Epithelial cell of proximal tubule (primary cell): ENCODE results near the gene MPP3. TPM values are rescaled to one million over a fixed set of nuclear protein-coding genes. Genes with fewer than 3 reads are reported as not detected.

Experiments used
- DNase-seq: peaks from one replicate; pipeline ENCODE4 v3.0.0-alpha.2; 2011; ENCODE audit warnings: low read depth
- H3K4me3 ChIP-seq: 2 replicates; pipeline ENCODE4 v1.5.1; 2011; ENCODE audit warnings: low read depth, mild to moderate bottlenecking, low read length
- total RNA-seq: library from RNA; depleted of rRNA; stranded (reverse); fragments of >200 nt; gene quantifications from 2 replicates; pipeline ENCODE4 v1.2.3, GENCODE V29; 2015
- TF ChIP-seq, protein P1 (sequence below): conservative IDR thresholded peaks from 2 replicates; pipeline ENCODE4 v1.5.1; 2012; ENCODE audit warnings: low read depth, mild to moderate bottlenecking, low read length

Gene MPP3
- total RNA-seq, 1 donor from 2014 or later, result 10.8 TPM

DNA sequence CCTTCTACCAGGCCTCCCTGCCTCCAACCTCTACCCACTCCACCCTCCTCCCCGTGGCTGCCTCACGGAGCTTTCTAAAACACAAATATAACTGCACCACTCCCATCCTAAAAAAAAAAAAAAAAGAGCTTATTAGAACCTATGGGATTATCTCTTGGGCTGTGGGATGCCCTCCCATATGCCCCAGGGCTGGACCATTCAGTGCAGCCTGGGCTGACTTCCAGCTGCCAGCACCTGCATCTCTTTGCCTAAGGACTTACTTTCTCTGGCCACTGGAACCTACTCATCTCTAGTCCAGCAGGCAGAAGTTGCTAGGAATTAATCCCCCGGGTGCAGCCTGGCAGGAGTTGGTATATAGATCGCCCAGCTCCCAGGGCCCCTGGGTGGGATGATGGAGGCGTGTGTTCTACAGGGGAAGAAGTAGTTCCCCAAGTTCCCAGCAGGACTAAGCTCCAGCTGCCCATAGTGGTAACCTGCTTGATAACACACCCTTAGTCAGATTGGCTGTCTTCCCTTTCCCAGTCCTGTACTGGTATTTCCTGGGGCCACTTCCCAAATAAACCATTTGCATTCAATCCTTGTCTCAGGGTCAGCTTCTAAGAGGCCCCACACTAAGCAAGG, 10.3 kb downstream of the MPP3 start:
- DNase-seq, result no peak
- TF ChIP-seq, protein P1, sequence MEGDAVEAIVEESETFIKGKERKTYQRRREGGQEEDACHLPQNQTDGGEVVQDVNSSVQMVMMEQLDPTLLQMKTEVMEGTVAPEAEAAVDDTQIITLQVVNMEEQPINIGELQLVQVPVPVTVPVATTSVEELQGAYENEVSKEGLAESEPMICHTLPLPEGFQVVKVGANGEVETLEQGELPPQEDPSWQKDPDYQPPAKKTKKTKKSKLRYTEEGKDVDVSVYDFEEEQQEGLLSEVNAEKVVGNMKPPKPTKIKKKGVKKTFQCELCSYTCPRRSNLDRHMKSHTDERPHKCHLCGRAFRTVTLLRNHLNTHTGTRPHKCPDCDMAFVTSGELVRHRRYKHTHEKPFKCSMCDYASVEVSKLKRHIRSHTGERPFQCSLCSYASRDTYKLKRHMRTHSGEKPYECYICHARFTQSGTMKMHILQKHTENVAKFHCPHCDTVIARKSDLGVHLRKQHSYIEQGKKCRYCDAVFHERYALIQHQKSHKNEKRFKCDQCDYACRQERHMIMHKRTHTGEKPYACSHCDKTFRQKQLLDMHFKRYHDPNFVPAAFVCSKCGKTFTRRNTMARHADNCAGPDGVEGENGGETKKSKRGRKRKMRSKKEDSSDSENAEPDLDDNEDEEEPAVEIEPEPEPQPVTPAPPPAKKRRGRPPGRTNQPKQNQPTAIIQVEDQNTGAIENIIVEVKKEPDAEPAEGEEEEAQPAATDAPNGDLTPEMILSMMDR, result no peak
- no peak overlapping the region for H3K4me3 ChIP-seq

DNA sequence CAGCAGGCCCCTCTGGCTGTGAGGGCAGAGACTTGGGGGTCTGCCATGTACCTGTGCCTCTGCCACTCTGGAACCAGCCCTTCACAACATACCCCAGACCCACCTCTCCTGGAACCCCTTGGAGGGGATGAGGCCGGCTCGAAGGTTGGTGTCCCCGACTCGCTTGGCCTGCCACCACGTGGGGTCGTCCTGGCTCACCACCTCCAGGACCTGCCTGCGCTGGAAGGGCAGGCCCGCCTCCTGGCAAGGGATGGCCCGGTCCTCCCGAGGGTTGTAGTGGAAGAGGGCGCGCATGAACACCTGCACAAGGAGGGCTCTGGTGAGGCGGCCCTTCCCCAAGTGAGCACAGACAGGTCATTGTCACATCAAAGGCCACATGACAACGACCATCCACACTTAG, 12.2 kb downstream of the MPP3 start:
- H3K4me3 ChIP-seq, result no peak overlapping the region
- DNase-seq, result no peak
- TF ChIP-seq, protein P1, result no peak

DNA sequence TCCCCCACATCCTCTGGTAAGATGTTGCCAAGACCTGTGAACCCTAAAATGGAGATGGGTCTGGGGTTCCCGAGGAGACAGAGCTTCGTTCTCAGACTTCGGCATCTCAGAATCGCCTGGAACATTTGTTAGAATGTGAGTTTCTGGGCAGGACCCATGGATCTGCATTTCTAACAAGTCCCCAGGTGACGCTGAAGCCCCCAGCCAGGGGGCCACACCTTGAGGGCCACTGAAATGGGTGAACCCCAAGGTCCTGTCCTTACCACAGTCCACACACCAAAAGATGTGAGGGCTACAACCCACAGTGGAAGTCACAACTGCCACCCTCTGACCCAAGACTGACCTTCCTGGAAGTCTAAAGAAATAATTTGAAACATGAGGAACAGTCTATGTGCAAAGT, 14.0 kb downstream of the MPP3 start:
- H3K4me3 ChIP-seq, result no peak overlapping the region
- TF ChIP-seq, protein P1, result no peak
- no peak for DNase-seq

DNA sequence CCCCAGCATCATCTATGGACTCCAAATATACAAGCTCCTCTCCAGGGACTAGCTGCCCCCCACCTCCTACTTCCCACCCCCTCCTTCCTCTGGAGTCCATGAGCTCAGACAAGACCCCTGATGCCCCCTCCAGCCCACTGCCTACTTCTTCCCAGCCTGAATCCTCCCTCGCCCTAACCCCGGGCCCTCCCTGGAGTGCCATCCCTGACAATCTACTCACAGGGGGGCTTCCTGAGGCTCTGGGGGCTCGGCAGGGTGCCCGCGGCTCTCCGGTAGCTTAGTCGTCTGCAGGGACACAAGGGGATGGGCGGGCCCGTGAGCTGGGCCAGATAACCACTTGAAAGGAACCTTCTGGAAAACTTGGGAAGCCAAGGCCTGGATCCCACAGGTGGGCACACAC, 15.1 kb downstream of the MPP3 start:
- TF ChIP-seq, protein P1, result no peak
- H3K4me3 ChIP-seq, result no peak overlapping the region
- DNase-seq, result no peak

DNA sequence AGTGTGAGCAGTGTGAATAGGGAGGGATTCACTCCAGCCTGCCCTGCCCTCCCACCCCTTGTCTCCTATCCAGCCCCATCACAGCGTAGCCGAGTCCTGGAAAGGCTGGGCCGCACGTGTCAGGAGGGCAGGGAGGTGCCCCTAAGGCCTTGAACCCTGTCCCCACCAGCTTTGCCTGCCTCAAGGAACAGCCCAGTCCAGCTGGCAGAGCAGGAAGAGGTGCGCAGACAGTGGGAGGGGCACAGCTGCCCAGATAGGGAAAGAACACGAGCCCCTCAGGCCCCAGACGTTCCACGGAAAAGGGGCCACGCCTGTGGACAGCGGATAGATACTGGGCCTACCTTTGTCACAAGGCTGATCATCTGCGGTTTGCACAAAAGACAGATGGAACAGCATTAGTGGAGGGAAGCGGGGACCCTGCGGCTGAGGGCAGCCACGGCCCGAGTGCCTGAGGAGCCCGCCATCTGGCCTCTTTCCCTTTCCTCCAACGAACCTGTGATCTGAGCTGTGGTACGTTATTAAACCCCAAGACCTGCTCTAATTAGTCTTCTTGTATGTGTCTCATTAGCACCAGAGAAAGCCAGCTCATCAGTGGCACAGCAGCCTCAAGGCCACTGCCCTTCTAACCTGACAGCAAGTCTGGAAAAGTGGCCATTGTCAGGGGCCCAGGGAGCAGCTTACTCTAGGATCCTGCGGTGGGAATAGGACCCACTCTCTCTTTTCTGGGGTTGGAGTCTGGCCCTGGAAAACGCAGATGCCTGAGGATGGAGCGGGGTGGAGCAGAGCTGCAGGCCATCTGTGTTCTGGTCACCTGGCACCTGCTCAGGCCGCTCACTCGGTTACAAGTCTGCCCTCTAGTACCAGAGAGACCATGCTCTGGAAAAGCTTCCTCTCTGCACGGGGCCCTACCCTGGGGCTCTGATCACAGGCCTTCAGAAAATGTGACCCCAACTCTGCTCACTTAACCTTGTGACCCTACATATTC, 16.3 kb downstream of the MPP3 start:
- H3K4me3 ChIP-seq, result no peak overlapping the region
- TF ChIP-seq, protein P1, result no peak
- DNase-seq, result no peak

DNA sequence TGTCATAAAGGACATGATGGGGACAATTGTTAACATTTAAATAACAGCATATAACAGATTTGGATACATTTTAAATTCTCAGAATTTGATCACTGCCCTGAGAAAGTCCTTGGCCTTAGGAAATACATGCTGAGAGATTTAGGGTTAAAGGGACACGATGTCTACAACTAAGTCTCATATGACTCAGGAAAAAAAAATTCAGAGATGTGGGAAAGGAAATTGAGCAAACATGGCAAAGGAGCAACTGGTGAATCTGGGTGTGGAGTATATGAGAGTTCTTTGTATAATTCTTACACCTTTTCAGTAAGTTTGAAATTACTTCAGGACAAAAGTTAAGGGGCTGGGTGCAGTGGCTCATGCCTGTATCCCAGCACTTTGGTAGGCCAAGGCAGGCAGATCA, 18.2 kb downstream of the MPP3 start:
- H3K4me3 ChIP-seq, result no peak overlapping the region
- DNase-seq, result peak; percentile 25
- TF ChIP-seq, protein P1, result no peak
